Fibroblast of pulmonary artery (primary cell): ENCODE results near the gene BNC2.

ENCODE experiments used
- DNase-seq: peaks from one replicate; pipeline ENCODE4 v3.0.0-alpha.2; 2010; ENCODE audit warnings: low read depth
- H3K4me3 ChIP-seq: replicated peaks from 2 replicates; pipeline ENCODE4 v1.5.1; 2011; ENCODE audit warnings: low read depth, mild to moderate bottlenecking, control low read depth, low read length, moderate library complexity
- TF ChIP-seq, protein P1 (sequence below): IDR thresholded peaks from 2 replicates; pipeline ENCODE4 v1.5.1; 2011; ENCODE audit warnings: mild to moderate bottlenecking, control low read depth, low read length, inconsistent platforms; ENCODE audit errors: missing control alignments

The BNC2 gene

DNA sequence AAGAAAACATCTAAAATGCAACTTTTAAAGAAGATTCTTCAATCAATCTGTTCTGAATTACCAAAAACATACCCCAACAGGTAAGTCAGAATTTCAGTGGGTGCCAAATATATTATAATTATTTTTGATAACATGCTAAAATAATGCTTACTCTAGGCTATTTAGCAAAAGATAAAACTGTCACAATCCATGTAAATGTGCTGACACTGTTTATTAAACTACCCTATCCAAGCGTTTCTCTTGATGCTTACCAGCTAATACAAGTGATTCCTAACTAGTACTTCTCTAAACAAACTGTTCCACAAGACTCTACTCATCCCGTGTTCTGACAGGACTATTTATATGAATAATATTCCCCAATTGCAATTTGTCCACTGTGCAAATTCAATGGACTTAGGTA is 236.7 kb downstream of the BNC2 start:
- no peak overlapping the region for H3K4me3 ChIP-seq
- TF ChIP-seq, protein P1, sequence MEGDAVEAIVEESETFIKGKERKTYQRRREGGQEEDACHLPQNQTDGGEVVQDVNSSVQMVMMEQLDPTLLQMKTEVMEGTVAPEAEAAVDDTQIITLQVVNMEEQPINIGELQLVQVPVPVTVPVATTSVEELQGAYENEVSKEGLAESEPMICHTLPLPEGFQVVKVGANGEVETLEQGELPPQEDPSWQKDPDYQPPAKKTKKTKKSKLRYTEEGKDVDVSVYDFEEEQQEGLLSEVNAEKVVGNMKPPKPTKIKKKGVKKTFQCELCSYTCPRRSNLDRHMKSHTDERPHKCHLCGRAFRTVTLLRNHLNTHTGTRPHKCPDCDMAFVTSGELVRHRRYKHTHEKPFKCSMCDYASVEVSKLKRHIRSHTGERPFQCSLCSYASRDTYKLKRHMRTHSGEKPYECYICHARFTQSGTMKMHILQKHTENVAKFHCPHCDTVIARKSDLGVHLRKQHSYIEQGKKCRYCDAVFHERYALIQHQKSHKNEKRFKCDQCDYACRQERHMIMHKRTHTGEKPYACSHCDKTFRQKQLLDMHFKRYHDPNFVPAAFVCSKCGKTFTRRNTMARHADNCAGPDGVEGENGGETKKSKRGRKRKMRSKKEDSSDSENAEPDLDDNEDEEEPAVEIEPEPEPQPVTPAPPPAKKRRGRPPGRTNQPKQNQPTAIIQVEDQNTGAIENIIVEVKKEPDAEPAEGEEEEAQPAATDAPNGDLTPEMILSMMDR: no peak
- no peak for DNase-seq

DNA sequence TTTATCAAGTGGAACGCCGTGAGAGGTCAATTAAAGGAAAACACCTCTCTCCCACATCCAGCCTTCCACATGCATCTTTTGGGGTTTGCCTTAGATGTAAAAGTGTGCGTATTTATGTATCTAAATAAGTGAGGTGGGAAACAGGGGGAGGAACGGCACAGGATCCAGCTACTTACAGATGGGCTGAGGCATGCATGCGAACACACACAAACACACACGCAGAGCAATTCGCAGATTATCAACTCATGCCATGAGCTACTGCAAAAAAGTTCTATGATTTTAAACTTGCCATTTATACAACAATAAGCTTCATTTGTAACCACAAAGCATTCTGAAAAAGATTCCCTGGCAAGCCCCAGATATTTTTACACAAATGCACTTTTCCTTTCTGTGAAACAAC is 242.1 kb downstream of the BNC2 start:
- H3K4me3 ChIP-seq: peak overlapping the region; percentile 12
- peak; percentile 51 for DNase-seq
- TF ChIP-seq, protein P1: no peak

DNA sequence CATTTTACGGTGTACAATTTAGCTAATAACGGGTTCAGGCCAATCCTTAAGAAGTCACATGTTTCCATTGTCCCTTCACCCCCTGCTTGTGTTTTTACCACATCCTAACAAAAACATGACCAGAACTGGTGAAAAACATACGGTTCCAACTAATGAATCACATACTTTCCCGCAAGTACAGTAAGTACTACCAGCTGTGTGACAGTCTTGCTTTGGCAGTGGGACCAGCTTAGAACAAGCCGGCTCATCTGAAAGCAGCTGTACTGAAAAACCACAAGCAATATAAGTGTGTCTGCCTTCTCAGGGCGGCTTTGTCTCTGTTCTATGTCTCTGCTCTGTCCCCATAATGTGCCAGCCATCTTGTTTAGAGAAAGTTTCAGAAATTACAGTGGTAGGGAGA is 242.5 kb downstream of the BNC2 start:
- TF ChIP-seq, protein P1: no peak
- DNase-seq: peak; percentile 92
- peak overlapping the region; percentile 12 for H3K4me3 ChIP-seq

DNA sequence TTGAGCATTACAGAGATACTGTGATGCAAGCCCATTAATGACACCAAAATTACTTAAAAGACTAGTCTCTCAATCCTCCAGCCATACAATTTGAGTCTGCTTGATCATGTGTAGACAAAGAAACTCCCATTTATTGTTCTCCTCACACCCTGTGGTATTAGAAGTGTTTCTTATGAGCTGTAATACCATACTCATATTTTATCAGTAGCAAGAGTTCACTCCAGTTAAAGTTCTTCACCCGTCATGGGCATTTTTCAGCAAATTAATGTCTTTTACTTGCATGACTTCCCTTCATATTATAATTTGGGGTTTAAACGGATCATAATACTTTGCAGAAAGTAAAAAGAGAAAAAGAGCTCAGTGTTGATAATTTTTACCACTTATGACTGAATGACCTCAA is 242.9 kb downstream of the BNC2 start:
- no peak overlapping the region for H3K4me3 ChIP-seq
- DNase-seq: no peak
- TF ChIP-seq, protein P1: no peak

DNA sequence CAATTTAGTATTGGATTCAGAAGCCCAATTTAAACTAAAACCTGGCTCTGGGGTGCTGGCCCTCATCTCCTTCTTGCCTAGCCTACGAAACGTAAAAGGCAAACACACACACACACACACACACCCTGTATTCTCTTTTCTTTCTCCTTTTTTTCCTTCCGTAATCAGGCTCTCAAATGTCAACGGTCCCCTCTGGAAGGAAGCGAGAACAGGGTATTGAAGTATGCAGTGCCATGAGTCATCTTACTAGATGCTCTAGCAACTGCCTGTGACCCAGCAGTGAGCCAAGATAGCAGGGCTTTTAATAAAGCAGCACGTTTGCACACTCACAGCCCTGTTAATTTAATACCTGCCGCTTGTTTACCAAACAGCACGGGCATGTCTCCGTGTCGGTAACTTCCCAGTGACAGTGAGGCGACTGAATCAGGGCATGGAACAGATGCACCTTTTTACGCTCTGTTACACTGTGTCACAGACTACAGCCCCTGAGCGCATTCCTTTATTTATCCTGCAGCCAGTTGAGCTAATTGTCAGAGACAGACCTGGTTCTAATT is 243.8 kb downstream of the BNC2 start:
- no peak overlapping the region for H3K4me3 ChIP-seq
- peak; percentile 83 for DNase-seq
- TF ChIP-seq, protein P1: no peak

DNA sequence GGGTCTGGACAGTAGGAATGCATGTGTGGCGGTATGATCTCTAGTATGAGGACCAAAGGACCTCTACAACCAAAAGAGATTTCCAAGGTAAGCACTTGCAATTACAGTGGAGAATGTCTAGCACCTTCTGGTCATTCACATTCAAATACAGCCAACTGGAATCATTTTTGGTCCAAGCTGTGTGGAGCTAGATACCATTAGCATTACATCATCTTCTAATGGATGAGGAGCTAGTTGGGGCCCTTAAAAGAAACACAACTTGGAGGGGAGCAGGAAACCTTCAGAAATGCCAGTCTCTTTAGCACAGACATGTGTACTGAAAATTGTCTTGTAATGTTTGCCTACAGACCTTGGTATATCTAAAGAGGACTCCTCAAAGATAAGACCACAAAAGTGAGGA is 244.7 kb downstream of the BNC2 start:
- no peak overlapping the region for H3K4me3 ChIP-seq
- TF ChIP-seq, protein P1: no peak
- DNase-seq: peak; percentile 57

DNA sequence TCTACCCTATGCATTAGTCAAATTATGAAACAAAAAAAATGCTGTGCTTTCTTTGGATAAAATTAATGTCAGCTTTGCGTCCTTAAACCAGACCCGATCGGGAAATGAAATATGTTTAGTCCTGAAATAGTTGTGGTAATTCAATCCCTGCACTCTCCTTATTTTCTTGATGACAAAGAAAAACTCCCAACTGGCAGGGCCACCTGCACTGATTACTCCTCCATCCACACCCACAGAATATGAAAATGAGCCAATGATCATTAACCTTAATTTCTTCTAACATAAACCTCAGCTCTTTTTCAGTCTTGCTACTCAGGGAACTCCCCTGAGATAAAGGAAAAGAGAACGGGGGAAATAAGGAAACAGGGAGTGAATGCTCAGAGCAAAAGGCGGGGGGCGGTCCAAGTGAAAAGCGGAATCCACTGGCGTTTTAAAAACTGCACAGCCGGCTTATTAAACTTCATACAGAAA is 245.3 kb downstream of the BNC2 start:
- no peak for DNase-seq
- peak overlapping the region; percentile 3 for H3K4me3 ChIP-seq
- TF ChIP-seq, protein P1: no peak
